Stimulated activated effector memory CD8-positive, alpha-beta T cell treated with anti-CD3 and anti-CD28 coated beads, Interleukin-12 subunit alpha, Interleukin-12 subunit beta, amount 100 ng/mL, for 72 hours (primary cell): ENCODE results near the gene KIF26A.

Source experiments
- ATAC-seq: fragments of 150-1000 bp; cut with Tn5 transposase; 2 replicates; pipeline ENCODE4 v1.10.0; 2021
- DNase-seq, 2 donors: peaks; one replicate each; pipeline ENCODE4 v3.0.0; 2021 to 2022; ENCODE audit warnings: low spot score in 2 of 2
- H3K27ac Mint-ChIP-seq: one replicate; pipeline ENCODE4 v1.8.0; 2022; ENCODE audit warnings: mild to moderate bottlenecking, mixed read lengths
- H3K36me3 Mint-ChIP-seq: one replicate; pipeline ENCODE4 v1.8.0; 2022; ENCODE audit warnings: mild to moderate bottlenecking, mixed read lengths
- H3K4me1 Mint-ChIP-seq: one replicate; pipeline ENCODE4 v1.8.0; 2022; ENCODE audit warnings: mixed read lengths
- H3K4me3 Mint-ChIP-seq: one replicate; pipeline ENCODE4 v1.8.0; 2022; ENCODE audit warnings: mild to moderate bottlenecking, mixed read lengths
- H3K9me3 Mint-ChIP-seq: one replicate; pipeline ENCODE4 v1.8.0; 2022; ENCODE audit warnings: mixed read lengths

The KIF26A gene

DNA sequence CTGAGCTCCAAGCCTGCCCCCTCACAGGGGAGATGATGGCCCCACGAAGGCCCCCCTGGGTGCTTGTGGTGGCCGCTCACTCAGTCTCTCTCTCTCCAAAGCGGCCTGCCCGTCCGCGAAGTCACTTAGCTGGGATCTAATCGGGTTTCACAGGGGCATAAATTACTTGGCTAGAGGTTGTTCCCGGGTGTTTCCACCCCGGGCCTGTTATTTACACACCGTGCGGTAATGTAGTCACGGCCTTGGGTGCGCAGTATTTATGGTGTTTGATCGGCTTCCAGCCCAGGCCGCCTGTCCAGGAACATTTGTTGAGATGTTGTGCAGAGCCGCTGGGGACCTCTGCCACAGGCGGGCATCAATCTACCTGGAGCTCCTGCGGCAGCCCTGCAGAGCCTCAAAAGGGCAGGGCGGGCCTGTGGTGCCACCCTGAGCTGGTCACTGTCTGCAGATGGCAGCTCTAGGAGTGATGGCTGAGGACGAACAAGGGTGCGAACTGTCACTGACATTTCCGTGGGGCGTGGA is 91.2 kb downstream of the KIF26A start:
- H3K36me3 Mint-ChIP-seq, result no peaks in the 10 kb centered on the region
- ATAC-seq, result no peak
- peaks cover 15% of the 10 kb centered on the region for H3K4me1 Mint-ChIP-seq

GRCh38 chr14:104230119-104230815 is 91.9 kb downstream of the KIF26A start:
- H3K4me1 Mint-ChIP-seq, result peaks cover 10% of the 10 kb centered on the region
- no peak overlapping the region for H3K4me3 Mint-ChIP-seq
- ATAC-seq (no peak), DNase-seq (no peak)
- H3K36me3 Mint-ChIP-seq, result no peaks in the 10 kb centered on the region
- no peak overlapping the region for H3K27ac Mint-ChIP-seq
- H3K9me3 Mint-ChIP-seq, result peaks cover 5% of the 10 kb centered on the region

More for the DNA sequence above, 91.2 kb downstream of the KIF26A start:
- peaks cover 5% of the 10 kb centered on the region for H3K9me3 Mint-ChIP-seq
- H3K4me3 Mint-ChIP-seq, result no peak overlapping the region
- H3K27ac Mint-ChIP-seq, result no peak overlapping the region
- no peak for DNase-seq
